Mucosa of descending colon (tissue), 3 donors: ENCODE results near the gene ISY1. TPM values are rescaled to one million over a fixed set of nuclear protein-coding genes. Genes with fewer than 3 reads are reported as not detected.

Experiments
- ATAC-seq: fragments of 200-7000 bp; cut with Tn5 transposase; one replicate; pipeline ENCODE4 v1.9.1; 2020; ENCODE audit warnings: mild to moderate bottlenecking, moderate library complexity
- DNase-seq, 3 donors: peaks; one replicate each; pipeline ENCODE4 v3.0.0-alpha.2; 2020
- H3K36me3 ChIP-seq: fragments of 200-600 bp; one replicate; pipeline ENCODE4 v1.8.0; 2021; ENCODE audit warnings: low read depth, mild to moderate bottlenecking
- H3K4me1 ChIP-seq: fragments of 200-600 bp; one replicate; pipeline ENCODE4 v1.8.0; 2021; ENCODE audit warnings: low read depth, mild to moderate bottlenecking
- H3K4me3 ChIP-seq: fragments of 200-600 bp; one replicate; pipeline ENCODE4 v1.8.0; 2021; ENCODE audit warnings: mild to moderate bottlenecking
- H3K9me3 ChIP-seq: fragments of 200-600 bp; one replicate; pipeline ENCODE4 v1.8.0; 2021; ENCODE audit warnings: mild to moderate bottlenecking
- intact Hi-C, 2 donors: fragments of 100-400 bp; cut with DNase I in 1 of 2; cut with micrococcal nuclease in 1 of 2; formaldehyde crosslinking; loops; one replicate each; pipeline versions ENCODE4 v1.11.0 to v1.11.1; 2022; cut with DNase I, micrococcal nuclease
- total RNA-seq, 3 donors: library from RNA; stranded (reverse); fragmentation: NEBNext Ultra II Directional in 2 of 3; extraction: Animal tissue kit (Norgen Biotek cat#: 25700) in 2 of 3; gene quantifications; one replicate each; pipeline versions ENCODE4 v1.2.1 to v1.2.4, GENCODE V29; 2021 to 2023
- TF ChIP-seq, protein P1 (sequence below): fragments of 200-600 bp; IDR thresholded peaks from one replicate; pipeline ENCODE4 v1.8.0; 2022; ENCODE audit warnings: antibody characterized with exemption, mild to moderate bottlenecking
- donor health status: DM: no; HTN: no; CAD: no; lungs with moderate emphysema.
- donor health status: DM: no; HTN: no; CAD: no.
- donor health status: DM: no; HTN: yes; CAD: no.

Gene ISY1
- total RNA-seq, 3 donors from 2014 or later, result 24.2 to 37.5 (median 28.9) TPM

DNA sequence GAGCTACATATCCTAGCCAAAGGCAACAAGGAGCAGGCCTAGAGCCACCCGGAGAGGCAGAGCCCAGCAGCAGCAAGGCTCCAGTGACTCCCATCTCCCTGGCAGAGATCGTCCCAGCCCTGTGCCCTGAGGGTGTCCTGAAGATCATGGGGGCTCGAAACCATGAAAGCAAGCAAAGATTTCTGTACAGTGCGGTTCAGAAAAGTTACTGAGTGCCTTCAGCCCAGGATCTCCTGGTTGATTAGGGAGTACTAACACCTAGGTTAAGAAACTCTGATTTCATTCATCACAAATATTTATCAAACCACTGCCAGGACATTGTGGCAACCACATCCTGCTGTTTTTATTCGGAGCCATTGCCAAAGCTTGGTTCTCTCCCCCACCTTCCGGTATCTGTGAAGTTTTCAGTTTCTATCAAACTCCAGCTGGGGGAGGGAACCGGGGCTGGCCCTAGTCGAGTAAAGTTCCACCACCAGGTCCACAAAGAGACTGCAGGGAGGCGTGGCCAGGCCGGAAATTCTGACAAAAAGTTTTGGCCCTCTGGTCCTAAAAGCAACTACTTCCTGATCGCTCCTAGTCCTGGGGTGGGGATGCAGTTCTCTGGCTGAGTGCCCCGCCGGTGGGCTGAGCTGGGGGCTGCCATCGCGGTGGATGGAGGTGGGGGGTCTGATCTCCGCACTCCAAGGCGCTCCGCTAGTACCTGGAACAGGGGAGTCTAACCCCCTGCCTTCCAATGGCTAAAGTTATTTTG is 40.4 kb downstream of the ISY1 start:
- DNase-seq, result peak; percentile 90 to 96 (median 90)
- H3K4me1 ChIP-seq, result peaks cover 45% of the 10 kb centered on the region
- TF ChIP-seq, protein P1, sequence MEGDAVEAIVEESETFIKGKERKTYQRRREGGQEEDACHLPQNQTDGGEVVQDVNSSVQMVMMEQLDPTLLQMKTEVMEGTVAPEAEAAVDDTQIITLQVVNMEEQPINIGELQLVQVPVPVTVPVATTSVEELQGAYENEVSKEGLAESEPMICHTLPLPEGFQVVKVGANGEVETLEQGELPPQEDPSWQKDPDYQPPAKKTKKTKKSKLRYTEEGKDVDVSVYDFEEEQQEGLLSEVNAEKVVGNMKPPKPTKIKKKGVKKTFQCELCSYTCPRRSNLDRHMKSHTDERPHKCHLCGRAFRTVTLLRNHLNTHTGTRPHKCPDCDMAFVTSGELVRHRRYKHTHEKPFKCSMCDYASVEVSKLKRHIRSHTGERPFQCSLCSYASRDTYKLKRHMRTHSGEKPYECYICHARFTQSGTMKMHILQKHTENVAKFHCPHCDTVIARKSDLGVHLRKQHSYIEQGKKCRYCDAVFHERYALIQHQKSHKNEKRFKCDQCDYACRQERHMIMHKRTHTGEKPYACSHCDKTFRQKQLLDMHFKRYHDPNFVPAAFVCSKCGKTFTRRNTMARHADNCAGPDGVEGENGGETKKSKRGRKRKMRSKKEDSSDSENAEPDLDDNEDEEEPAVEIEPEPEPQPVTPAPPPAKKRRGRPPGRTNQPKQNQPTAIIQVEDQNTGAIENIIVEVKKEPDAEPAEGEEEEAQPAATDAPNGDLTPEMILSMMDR, result peak; percentile 9
- intact Hi-C loops, result no loop called here
- no peaks in the 10 kb centered on the region for H3K9me3 ChIP-seq
- ATAC-seq, result peak; percentile 65
- H3K36me3 ChIP-seq, result no peaks in the 10 kb centered on the region
- peak overlapping the region; percentile 68 for H3K4me3 ChIP-seq

DNA sequence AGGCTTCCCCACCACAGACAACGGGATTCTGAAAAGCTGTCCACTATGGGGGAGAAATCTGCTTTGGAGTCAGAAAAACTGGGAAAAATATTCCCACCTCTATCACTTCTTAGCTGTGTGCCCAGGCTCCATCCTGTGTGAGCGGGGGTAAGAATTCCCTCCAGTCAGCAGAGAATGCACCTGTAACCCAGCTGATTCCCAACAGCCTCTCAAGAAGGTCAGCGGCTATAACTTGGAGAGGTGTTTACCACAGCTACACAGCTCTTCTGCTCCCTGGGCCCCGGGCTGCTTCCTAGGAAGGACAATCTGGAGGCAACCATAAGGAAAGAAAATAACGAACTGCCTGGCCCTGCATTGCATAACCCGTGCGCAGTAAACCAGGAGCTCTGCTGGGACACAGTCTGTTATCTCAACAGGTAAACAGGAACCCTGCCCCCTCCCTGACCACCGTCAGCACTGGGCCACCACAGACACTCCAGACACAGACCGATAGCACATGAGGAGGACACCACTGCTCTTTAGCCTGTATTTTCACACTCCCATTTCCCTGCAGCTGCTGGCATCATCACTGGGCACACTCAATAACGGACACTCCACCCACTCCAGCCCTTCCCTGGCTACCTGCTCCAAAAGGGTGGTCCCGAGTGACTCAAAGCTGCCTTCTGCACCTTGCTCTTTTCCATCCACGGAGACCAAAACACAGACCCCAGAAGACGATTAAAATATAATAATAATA is 41.3 kb downstream of the ISY1 start:
- TF ChIP-seq, protein P1, result no peak
- peak overlapping the region; percentile 68 for H3K4me3 ChIP-seq
- H3K4me1 ChIP-seq, result peaks cover 45% of the 10 kb centered on the region
- H3K9me3 ChIP-seq, result no peaks in the 10 kb centered on the region
- intact Hi-C loops, result no loop called here
- peak; percentile 50 for ATAC-seq
- no peaks in the 10 kb centered on the region for H3K36me3 ChIP-seq
- DNase-seq, result peak; percentile 75 to 83 (median 76)

DNA sequence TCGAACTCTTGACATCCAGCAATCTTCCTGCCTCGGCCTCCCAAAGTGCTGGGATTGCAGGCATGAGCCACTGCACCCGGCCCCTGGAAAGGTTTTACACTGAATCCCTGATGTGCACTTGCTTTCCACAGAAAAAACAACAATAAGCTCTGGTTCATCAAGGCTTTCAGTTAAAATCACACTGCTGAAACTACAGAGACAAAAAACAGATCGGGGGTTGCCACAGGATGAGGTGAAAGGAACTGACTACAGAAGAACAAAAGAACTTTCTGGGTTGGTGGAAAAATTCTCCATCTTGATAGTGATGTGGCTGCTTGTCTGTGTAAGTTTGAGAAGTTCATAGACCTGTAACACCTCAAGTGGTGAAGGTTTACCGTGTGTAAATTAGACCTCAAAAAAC is 42.1 kb downstream of the ISY1 start:
- ATAC-seq, result no peak
- TF ChIP-seq, protein P1, result no peak
- intact Hi-C loops, result no loop called here
- Histone ChIP-seq H3K4me1 (peaks cover 45% of the 10 kb centered on the region), H3K4me3 (no peak overlapping the region), H3K9me3 (no peaks in the 10 kb centered on the region), H3K36me3 (no peaks in the 10 kb centered on the region)
- no peak for DNase-seq

DNA sequence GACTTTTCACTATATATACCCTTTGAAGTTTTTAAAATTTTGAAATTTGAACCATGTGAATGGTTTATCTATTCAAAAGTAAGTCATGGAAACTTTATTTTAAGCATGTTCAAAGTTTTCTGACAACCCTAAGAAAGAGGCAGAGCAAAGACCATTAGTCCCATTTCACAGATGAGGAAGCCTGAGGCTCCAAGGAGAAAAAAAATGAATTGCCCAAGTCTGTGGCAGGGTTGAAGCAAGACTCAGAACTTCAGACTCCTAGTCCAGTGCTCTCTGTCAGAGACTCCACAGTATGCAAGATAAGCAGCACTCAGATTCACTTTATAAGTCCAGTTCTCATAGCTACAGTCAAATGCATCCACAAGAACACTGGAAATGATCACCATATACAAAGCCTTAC is 43.7 kb downstream of the ISY1 start:
- intact Hi-C loops, result no loop called here
- DNase-seq (no peak), ATAC-seq (no peak)
- Histone ChIP-seq H3K4me1 (peaks cover 36% of the 10 kb centered on the region), H3K36me3 (no peaks in the 10 kb centered on the region), H3K9me3 (no peaks in the 10 kb centered on the region), H3K4me3 (no peak overlapping the region)
- TF ChIP-seq, protein P1, result no peak

DNA sequence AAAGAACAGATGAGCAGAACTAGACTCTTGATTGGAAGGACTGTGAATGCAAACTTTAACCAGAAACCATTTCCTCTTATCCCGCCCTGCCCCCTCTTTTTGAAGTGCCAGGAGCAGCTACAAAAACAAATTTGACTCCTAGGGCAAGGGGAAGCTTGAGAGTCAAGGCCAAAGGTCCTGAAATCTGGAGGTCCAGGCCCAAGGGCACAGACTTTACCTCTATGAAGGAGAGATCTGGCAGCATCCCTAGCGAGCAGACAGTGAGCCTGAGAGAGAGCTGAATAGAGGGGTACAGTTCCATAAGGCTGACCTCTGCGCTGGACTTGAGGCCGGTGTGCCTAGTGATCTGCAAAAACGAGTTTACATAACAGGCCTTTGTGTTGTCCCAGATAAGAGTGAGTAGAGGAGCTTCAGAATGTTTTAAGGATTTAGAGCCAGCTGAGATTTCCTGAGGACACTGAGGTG is 44.3 kb downstream of the ISY1 start:
- intact Hi-C loops, result no loop called here
- peaks cover 36% of the 10 kb centered on the region for H3K4me1 ChIP-seq
- ATAC-seq (no peak), DNase-seq (peak in 1 of 3 donors; percentile 31)
- H3K9me3 ChIP-seq, result no peaks in the 10 kb centered on the region
- H3K4me3 ChIP-seq, result no peak overlapping the region
- TF ChIP-seq, protein P1, result no peak
- H3K36me3 ChIP-seq, result no peaks in the 10 kb centered on the region
